ENCODE data around the gene UPK3A.

Gene UPK3A
- 0 to 0.12 (median 0) reads per million in 9 experiments for total RNA-seq

DNA sequence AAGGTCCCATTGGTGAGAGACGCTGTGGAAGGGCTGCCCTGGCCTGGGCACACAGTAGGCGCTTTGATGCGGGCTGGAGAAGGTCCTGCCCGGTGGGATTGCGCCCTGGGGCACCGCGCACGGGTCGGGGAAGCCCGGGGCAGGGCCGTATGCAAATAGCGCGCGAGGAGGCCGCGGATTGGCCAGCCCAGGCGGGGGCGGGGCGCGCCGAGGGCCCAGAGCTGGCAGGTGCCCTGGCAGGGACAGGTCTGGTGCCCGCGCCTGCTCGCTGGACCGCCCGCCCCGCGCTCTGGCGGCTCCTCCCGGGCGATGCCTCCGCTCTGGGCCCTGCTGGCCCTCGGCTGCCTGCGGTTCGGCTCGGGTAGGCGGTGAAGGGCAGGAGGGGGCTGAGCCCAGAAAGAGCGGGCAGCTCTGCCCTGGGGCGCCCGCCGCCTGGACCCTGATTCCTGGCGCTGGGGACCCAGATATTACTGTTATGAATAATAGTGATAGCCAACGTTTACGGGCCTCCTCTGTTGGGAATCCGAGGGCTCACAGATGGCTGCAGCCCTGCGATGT lies at the start of gene UPK3A:
Gene UPK3A, plus strand, starts transcription at position 245 of the 558 bp plus-strand sequence. Its CDS starts 65 bp downstream, at position 310.
- Mint-ChIP-seq H3K27ac (no peak within 1 kb of the TSS), H3K4me3 (peak within 1 kb of the TSS in 1 of 2 donors; percentile 48), H3K27me3 (peaks cover 33 to 59% of the 10 kb centered on the region in 2 donors), H3K9me3 (no peaks in the 10 kb centered on the region), H3K36me3 (ENCODE audit: insufficient read depth) (no peaks in the 10 kb centered on the region), H3K4me1 (ENCODE audit: low read depth in 2 of 2) (no peaks in the 10 kb centered on the region)
- DNase-seq = peak in 2 of 3 experiments; percentile 33 to 36
- ATAC-seq (replicated peaks) = peak; percentile 96

DNA sequence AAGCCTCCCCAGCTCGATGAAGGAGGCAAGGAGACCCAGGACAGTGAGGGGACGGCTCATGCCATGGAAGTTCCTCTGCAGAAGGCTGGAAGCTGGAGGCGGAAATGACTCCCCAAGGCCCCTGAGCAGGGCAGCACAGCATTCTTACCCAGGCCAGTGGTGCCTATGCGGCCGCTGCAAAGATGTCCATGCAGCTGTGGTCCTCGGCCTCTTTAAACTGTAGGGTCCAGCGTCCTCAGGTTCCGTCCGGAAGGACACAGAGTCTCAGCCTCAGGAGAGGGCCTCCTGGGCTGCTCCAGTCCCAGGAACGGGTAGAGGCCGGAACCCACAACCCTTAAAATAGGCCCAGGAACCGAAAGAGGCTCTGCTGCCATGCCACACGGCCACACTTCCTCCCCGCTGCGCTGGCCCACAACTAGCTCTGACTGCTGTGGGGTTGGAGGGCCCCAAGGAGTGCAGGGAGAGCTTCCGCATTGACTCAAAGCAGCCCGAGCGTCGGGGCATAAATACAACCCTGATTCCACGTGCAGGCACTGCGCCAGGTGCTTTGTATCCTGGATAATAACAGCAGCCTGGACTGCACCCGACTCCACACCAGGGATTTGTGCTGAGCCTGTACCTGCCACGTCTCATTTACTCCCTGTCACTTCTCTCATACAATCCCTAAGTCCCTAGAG lies 49.5 kb upstream of the UPK3A start:
- ATAC-seq (replicated peaks) = peak; percentile 85
- Mint-ChIP-seq H3K27ac (peak overlapping the region in 1 of 2 donors; percentile 60), H3K27me3 (no peaks in the 10 kb centered on the region), H3K9me3 (no peaks in the 10 kb centered on the region), H3K4me1 (ENCODE audit: low read depth in 2 of 2) (peaks cover 19 to 47% of the 10 kb centered on the region in 2 donors), H3K4me3 (peak overlapping the region in 1 of 2 donors; percentile 74), H3K36me3 (ENCODE audit: insufficient read depth) (peaks cover 19% of the 10 kb centered on the region)
- peak in 1 of 3 experiments; percentile 23 for DNase-seq

DNA sequence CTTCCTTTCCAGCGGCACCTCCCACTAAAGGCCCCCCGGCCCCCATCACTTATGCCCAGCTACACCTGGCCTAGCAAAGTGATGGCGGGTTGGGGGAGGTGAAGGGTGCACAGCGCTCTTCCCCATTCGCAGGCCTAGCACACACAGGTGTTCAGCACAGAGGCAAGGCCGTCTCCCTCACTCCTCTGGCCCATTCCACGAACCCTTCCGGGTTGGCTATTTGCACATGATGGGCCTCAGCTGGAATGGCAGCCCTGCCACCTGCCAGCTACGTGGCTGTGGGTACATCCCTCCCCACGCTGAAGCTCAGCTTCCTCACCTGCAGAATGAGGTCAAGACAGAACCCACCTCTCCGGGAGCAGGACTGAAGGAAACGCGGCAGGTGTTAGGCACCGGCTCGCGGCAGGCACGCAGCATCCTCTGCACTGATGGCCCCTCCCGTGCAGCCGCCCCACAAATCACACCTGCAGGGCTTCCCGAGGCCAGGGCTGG lies 48.9 kb upstream of the UPK3A start:
- no peaks in the 10 kb centered on the region for H3K9me3 Mint-ChIP-seq
- no peaks in the 10 kb centered on the region for H3K27me3 Mint-ChIP-seq
- H3K4me1 Mint-ChIP-seq (ENCODE audit: low read depth in 2 of 2) = peaks cover 20 to 47% of the 10 kb centered on the region in 2 donors
- DNase-seq = no peak
- peak overlapping the region in 1 of 2 donors; percentile 60 for H3K27ac Mint-ChIP-seq
- no peak for ATAC-seq (replicated peaks)
- H3K4me3 Mint-ChIP-seq = peak overlapping the region in 1 of 2 donors; percentile 74
- peaks cover 23% of the 10 kb centered on the region for H3K36me3 Mint-ChIP-seq (ENCODE audit: insufficient read depth)

DNA sequence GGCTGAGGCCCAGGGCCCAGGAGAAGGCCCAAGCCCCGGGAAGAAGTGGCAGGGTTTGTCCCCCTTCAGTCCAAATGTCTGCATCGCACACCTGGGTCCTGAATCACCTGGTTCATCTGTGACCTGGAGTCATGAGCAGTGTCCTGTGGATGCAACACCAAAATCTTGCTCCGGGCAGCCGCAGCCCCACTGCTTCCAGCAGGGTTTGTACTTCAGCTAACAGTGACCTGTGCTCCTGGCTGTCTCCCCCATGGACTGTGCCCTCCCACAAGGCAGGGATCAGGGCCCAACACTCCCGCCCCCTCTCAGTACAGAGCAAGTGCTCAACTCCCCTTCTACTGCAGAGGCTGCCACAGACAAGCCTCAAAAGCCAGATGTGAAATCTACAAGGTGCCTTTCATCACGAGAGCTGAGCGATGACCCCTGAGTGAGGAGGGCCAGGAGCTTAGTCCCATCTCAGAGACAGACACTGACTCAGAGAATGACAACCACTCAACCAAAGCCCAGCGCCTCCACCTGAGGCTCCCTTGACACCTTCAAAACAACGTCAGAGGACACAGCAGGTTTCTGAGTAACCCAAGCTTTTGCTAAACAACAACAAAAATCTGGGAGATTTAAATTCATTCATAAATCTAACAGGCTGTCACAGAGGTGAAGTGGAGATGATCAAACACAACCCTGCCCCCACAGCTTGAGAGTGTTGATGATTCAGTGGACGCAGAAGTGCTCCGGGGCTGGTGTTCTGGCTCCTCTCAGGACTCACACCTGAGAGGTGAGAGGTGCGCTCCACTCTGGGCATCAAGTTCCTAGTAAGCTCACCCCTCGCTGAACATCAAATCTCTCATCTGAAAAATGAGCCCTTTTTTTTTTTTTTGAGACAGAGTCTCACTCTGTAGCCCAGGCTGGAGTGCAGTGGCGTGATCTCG lies 47.4 kb upstream of the UPK3A start:
- Mint-ChIP-seq H3K27ac (no peak overlapping the region), H3K4me1 (ENCODE audit: low read depth in 2 of 2) (peaks cover 25 to 52% of the 10 kb centered on the region in 2 donors), H3K27me3 (no peaks in the 10 kb centered on the region), H3K36me3 (ENCODE audit: insufficient read depth) (peaks cover 29% of the 10 kb centered on the region), H3K4me3 (no peak overlapping the region), H3K9me3 (no peaks in the 10 kb centered on the region)
- DNase-seq (no peak), ATAC-seq (replicated peaks) (no peak)

DNA sequence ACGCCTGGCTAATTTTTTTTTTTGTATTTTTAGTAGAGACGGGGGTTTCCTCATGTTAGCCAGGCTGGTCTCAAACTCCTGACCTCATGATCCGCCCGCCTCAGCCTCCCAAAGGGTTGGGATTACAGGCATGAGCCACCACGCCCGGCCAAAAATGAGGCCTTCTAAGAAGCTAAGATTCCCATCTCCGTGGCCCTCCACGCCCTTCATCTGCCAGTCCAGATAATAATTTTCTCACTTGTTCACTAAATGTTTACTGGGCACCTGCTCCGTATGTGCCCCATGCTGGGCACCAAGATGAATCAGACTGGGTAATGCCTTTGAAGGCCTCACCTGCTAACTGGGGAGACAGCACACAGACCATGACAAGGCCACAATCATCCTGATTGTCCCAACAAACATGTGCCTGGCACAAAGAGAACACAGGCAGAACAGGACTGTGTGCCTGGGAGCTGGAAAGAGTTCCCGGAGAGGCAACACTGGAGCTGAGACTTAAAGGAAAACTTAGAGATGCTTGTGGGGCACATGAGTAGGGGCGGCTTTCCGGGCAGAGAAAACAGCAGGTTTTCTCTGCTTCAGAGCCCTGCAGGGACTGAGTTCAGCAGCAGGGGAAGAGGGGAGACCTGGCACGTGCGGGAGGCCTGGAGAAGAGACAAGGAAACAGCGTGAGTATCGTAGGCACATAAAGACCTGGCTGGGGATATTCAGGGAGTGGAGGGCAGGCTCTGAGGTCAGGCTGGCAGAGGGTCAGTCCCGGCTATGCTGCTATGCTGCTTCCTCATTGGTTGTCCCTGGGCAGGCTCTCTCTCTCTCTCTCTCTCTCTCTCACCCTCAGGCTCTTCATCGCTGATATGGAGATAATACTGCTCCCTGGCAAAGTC lies 46.4 kb upstream of the UPK3A start:
- no peak for ATAC-seq (replicated peaks)
- H3K4me3 Mint-ChIP-seq = peak overlapping the region; percentile 9 to 96
- DNase-seq = no peak
- peaks cover 25 to 45% of the 10 kb centered on the region in 2 donors for H3K4me1 Mint-ChIP-seq (ENCODE audit: low read depth in 2 of 2)
- H3K36me3 Mint-ChIP-seq (ENCODE audit: insufficient read depth) = peaks cover 29% of the 10 kb centered on the region
- no peaks in the 10 kb centered on the region for H3K9me3 Mint-ChIP-seq
- H3K27me3 Mint-ChIP-seq = no peaks in the 10 kb centered on the region
- peak overlapping the region; percentile 49 to 55 for H3K27ac Mint-ChIP-seq

DNA sequence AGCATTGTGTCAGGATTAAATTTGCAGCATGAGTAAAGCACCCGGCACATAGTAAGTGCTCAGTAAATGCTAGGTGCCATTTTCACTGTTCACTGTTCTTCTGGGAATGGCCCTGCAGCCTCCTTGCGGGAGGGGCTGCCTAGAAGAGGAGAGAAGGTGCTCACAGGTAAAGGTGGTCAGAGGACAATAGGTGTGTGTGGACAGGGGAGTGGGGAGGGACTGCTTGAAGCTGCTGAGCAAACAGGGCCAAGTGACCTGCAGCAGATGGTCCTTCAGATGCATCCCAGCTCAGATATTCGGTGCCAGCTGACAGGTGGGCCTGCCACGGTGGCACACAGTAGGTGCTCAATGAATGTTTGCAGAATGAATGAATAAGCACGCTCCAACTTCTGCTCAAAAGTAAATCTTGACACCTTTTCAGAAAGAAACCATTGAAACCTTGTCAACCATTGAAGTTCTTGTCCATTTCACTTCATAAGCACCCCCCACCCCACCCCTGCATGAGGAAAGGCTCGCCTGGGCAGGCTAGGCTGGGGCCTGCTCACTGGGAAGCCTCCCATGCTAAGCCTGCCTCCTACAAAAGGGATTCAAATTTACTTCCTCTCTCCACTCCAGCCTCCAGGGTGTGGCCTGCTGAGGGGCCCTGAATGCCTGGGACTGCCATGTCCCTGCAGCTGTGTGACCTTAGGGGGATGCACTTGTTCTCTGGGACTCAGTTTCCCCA lies 45.6 kb upstream of the UPK3A start:
- H3K27me3 Mint-ChIP-seq = no peaks in the 10 kb centered on the region
- H3K9me3 Mint-ChIP-seq = no peaks in the 10 kb centered on the region
- DNase-seq (no peak), ATAC-seq (replicated peaks) (no peak)
- peaks cover 25 to 41% of the 10 kb centered on the region in 2 donors for H3K4me1 Mint-ChIP-seq (ENCODE audit: low read depth in 2 of 2)
- H3K27ac Mint-ChIP-seq = peak overlapping the region; percentile 49 to 88
- peak overlapping the region; percentile 85 to 96 for H3K4me3 Mint-ChIP-seq
- H3K36me3 Mint-ChIP-seq (ENCODE audit: insufficient read depth) = peaks cover 29% of the 10 kb centered on the region

DNA sequence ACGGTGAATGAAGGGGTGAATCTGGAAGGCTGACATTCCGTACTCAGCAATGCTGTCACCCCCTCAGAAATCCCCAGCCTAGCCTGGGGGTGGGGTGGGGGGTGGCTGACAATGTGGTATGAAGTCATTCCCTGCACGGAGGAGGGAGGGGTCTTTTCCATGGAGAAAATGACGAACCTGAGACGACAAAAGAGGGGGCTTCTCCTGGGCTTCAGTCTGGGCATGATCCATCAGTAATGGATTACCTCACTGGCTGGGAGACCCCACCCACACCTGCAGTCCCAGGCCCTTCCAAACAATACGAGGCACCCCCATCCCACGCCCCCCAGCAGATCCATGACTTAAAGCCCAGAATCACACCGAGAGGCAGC lies 45.1 kb upstream of the UPK3A start:
- peak overlapping the region; percentile 85 to 96 for H3K4me3 Mint-ChIP-seq
- peaks cover 26% of the 10 kb centered on the region for H3K36me3 Mint-ChIP-seq (ENCODE audit: insufficient read depth)
- H3K27ac Mint-ChIP-seq = peak overlapping the region; percentile 62 to 88
- DNase-seq (no peak), ATAC-seq (replicated peaks) (no peak)
- H3K4me1 Mint-ChIP-seq (ENCODE audit: low read depth in 2 of 2) = peaks cover 25 to 39% of the 10 kb centered on the region in 2 donors
- no peaks in the 10 kb centered on the region for H3K27me3 Mint-ChIP-seq
- H3K9me3 Mint-ChIP-seq = no peaks in the 10 kb centered on the region

DNA sequence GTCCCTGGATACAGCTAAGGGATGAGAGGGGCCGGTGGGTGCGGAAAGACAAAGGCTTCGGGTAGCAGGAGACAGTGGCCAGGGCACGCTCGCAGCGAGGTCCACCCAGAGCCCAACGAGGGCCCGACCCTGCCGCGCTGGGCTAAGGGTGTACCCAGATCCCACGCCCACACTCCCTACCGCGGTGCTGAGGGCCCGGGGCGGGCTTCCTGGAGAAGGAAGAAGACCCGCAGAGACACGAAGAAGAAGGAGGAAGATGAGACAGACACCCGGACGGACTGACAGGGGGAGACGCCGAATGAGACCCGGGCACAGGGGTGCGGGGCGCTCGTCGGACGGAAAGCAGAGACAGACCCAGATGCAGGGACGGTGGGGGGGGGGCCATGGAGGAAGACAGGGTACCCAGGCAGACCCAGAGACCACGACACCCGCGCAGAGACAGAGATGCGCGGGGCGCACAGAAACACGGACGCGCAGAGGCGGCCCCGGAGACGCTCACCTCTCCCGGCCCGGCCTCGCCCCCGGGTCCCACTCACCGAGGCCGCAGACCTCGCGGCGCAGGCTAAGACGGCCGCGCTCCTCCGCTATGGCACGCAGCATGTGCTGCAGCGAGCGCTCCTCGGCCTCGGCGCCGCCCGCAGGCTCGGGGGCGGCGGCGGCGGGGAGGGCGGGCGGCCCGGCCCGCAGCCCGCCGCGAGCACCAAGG lies 44.5 kb upstream of the UPK3A start:
- H3K9me3 Mint-ChIP-seq = no peaks in the 10 kb centered on the region
- no peaks in the 10 kb centered on the region for H3K27me3 Mint-ChIP-seq
- no peak for DNase-seq
- H3K36me3 Mint-ChIP-seq (ENCODE audit: insufficient read depth) = peaks cover 26% of the 10 kb centered on the region
- H3K4me3 Mint-ChIP-seq = peak overlapping the region; percentile 85 to 96
- peak; percentile 43 for ATAC-seq (replicated peaks)
- H3K4me1 Mint-ChIP-seq (ENCODE audit: low read depth in 2 of 2) = peaks cover 25 to 39% of the 10 kb centered on the region in 2 donors
- peak overlapping the region; percentile 62 to 88 for H3K27ac Mint-ChIP-seq

DNA sequence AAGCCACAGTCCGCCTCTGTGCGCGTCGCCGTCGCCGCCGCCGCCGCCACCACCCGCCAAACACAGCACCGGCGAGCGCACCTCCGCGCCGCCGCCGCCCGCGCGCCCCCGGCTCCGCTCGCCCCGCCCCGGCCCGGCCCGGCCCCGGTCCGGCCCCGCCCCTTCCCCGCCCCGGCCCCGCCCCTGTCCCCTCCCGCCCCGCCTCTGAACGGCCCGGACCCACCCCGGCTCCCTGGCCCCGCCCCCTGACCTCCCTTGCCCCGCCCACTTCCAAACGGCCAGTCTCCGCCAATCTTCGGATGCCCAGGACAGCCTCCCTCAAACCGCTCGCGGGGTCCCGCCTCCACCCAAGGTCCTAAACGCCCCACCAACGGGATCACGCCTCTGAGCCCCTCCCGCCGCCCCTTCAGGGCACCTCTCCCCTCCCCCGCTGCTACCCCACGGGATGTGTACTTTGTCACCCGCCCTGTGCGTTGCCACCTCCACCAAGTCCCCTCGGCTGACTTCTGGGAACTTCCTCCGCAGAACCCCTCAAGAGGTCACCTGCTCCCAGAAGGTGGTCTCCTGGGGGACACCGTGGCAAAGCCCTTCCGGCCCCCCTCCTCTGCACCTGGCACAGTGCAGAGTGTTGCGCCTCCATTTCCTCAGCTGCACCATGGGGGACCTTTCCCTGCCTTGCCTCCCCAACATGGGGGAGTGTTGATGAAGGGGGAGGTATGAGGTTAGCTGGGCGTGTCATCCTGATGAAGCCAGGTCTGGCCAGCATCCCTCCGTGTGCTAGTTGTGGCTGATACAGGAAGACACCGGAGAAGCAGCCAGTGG lies 43.7 kb upstream of the UPK3A start, which contains the start of gene KIAA0930:
Gene KIAA0930, minus strand, starts transcription at position 85 of the 822 bp plus-strand sequence. CDS start 191 bp downstream, outside the sequence.
- H3K27me3 Mint-ChIP-seq = no peaks in the 10 kb centered on the region
- H3K4me1 Mint-ChIP-seq (ENCODE audit: low read depth in 2 of 2) = peaks cover 25 to 32% of the 10 kb centered on the region in 2 donors
- ATAC-seq (replicated peaks) = peak; percentile 82
- DNase-seq = peak; percentile 80 to 84 (median 84)
- peaks cover 26% of the 10 kb centered on the region for H3K36me3 Mint-ChIP-seq (ENCODE audit: insufficient read depth)
- H3K27ac Mint-ChIP-seq = peak within 1 kb of the TSS; percentile 88 to 96
- no peaks in the 10 kb centered on the region for H3K9me3 Mint-ChIP-seq
- peak within 1 kb of the TSS; percentile 85 to 96 for H3K4me3 Mint-ChIP-seq

DNA sequence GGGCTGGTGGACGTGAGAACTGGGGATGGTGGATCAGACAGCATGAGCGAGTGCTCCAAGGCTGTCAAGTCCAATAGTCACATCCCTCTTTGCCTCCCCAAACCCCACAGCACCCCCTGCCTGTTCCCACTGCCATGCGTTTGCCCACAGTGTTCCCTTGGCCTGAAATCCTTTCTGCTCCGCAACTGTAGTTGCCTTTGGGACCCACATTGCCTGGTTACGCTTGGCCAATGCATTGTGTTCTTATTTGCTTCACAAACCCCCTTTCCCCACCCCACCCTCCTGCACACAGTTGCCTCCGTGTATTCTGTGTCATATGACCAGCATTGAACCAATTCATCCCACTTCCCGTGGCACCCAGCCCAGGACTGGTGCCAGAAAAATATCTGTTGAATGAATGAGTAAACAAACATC lies 42.0 kb upstream of the UPK3A start:
- H3K9me3 Mint-ChIP-seq = no peaks in the 10 kb centered on the region
- peak overlapping the region; percentile 51 to 79 for H3K27ac Mint-ChIP-seq
- H3K36me3 Mint-ChIP-seq (ENCODE audit: insufficient read depth) = peaks cover 21% of the 10 kb centered on the region
- H3K4me3 Mint-ChIP-seq = no peak overlapping the region
- peaks cover 25 to 29% of the 10 kb centered on the region in 2 donors for H3K4me1 Mint-ChIP-seq (ENCODE audit: low read depth in 2 of 2)
- no peak for ATAC-seq (replicated peaks)
- DNase-seq = no peak
- no peaks in the 10 kb centered on the region for H3K27me3 Mint-ChIP-seq

DNA sequence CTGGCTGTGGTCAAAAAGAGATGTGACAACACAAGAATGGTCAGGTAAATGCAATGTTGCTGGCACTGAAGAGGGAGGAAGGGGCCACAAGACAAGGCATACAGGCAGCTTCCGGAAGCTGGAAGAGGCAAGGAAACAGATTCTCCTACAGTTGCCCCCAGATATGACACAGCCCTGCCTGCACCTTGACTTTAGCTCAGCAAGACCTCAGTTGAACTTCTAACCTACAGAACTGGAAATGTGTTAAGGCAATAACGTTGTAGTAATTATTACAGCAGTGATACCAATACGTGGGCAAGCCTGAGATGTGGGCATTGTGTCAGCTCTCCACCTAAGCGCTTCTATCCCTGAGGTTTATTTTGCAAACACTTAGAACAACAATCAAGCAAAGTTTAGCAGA lies 39.8 kb upstream of the UPK3A start:
- Mint-ChIP-seq H3K27me3 (no peaks in the 10 kb centered on the region), H3K27ac (no peak overlapping the region), H3K4me3 (no peak overlapping the region), H3K4me1 (ENCODE audit: low read depth in 2 of 2) (peaks cover 13 to 22% of the 10 kb centered on the region in 2 donors), H3K9me3 (no peaks in the 10 kb centered on the region), H3K36me3 (ENCODE audit: insufficient read depth) (peaks cover 15% of the 10 kb centered on the region)
- DNase-seq (no peak), ATAC-seq (replicated peaks) (no peak)

Measured in effector memory CD8-positive, alpha-beta T cell (primary cell).